ENCODE data around the gene SIRPG.

The SIRPG gene

DNA sequence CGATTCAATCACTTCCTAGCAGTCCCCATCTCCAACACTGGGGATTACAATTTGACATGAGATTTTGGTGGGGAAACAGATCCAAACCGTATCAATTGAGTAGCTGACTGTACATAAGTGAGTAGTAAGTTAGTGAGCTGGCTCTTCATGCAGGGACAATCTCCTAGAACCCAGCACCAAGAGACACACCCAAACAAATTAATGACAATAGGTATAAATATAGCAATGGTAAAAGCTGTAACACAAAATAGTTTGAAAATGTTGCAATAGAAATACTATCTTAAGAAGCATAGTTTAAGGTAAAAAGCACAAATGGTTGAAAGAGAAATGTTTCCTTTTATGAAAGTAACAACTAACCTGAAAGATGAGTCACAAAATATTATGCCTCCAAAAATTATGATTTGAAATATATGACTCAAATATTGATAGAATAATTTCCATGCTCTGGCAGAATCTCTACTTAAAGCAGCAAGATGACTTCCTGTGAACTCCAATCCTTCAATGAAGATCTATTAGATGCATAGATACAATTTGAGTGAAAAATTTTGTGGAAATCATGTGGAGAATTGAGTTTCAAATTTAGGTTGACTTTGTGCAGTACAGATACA, 32.4 kb downstream of the SIRPG start:
- TF ChIP-seq EP300 (IDR thresholded peaks at IDR 0.05; ENCODE audit: borderline replicate concordance) (no peak), TEAD4 (IDR thresholded peaks at IDR 0.05) (no peak), EGR1 (IDR thresholded peaks at IDR 0.05) (no peak), TCF12 (IDR thresholded peaks at IDR 0.05; ENCODE audit: low read depth) (no peak)
- TF ChIP-seq, protein P1, sequence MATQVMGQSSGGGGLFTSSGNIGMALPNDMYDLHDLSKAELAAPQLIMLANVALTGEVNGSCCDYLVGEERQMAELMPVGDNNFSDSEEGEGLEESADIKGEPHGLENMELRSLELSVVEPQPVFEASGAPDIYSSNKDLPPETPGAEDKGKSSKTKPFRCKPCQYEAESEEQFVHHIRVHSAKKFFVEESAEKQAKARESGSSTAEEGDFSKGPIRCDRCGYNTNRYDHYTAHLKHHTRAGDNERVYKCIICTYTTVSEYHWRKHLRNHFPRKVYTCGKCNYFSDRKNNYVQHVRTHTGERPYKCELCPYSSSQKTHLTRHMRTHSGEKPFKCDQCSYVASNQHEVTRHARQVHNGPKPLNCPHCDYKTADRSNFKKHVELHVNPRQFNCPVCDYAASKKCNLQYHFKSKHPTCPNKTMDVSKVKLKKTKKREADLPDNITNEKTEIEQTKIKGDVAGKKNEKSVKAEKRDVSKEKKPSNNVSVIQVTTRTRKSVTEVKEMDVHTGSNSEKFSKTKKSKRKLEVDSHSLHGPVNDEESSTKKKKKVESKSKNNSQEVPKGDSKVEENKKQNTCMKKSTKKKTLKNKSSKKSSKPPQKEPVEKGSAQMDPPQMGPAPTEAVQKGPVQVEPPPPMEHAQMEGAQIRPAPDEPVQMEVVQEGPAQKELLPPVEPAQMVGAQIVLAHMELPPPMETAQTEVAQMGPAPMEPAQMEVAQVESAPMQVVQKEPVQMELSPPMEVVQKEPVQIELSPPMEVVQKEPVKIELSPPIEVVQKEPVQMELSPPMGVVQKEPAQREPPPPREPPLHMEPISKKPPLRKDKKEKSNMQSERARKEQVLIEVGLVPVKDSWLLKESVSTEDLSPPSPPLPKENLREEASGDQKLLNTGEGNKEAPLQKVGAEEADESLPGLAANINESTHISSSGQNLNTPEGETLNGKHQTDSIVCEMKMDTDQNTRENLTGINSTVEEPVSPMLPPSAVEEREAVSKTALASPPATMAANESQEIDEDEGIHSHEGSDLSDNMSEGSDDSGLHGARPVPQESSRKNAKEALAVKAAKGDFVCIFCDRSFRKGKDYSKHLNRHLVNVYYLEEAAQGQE (IDR thresholded peaks at IDR 0.05; ENCODE audit: low read depth), result no peak

DNA sequence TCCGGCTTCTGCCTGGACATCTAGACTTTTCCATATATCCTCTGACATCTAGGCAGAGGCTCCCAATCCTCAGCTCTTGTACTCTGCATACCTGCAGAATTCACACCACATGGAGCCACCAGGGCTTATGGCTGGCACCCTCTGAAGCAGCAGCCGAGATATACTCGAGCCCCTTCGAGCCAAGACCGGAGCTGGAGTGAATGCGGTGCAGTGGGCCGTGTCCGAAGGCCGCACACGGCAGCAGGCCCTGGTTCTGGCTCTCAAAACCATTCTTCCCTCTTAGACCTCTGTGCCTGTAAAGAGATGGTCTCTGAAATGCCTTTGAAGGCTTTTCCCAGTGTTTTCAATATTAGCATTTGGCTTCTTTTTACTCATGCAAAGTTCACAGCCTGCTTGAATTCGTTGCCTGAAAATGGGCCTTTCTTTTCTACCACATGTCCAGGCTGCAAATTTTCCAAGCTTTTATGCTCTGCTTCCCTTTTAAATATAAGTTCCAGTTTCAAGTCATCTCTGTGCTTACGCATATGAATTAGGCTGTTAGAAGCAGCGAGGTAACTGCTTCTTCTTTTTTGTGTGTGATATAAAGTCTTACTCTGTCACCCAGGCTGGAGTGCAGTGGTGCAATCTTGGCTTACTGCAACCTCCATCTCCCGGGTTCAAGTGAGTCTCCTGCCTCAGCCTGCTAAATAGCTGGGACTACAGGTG, 33.9 kb downstream of the SIRPG start:
- TF ChIP-seq, protein P2, sequence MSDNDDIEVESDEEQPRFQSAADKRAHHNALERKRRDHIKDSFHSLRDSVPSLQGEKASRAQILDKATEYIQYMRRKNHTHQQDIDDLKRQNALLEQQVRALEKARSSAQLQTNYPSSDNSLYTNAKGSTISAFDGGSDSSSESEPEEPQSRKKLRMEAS (IDR thresholded peaks at IDR 0.05), result no peak
- no peak for TF ChIP-seq ZBTB7A (IDR thresholded peaks at IDR 0.05; ENCODE audit: low read depth)
- TF ChIP-seq, protein P3, sequence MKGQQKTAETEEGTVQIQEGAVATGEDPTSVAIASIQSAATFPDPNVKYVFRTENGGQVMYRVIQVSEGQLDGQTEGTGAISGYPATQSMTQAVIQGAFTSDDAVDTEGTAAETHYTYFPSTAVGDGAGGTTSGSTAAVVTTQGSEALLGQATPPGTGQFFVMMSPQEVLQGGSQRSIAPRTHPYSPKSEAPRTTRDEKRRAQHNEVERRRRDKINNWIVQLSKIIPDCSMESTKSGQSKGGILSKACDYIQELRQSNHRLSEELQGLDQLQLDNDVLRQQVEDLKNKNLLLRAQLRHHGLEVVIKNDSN (IDR thresholded peaks at IDR 0.05), result no peak
- no peak for TF ChIP-seq EP300 (IDR thresholded peaks at IDR 0.05; ENCODE audit: borderline replicate concordance)
- no peak for TF ChIP-seq CREB1 (IDR thresholded peaks at IDR 0.05; ENCODE audit: low read depth)
- no peak for TF ChIP-seq TAF1 (IDR thresholded peaks at IDR 0.05; ENCODE audit: low read depth)
- no peak for TF ChIP-seq YY1 (IDR thresholded peaks at IDR 0.05; ENCODE audit: low read depth)
- no peak for TF ChIP-seq FOXM1 (IDR thresholded peaks at IDR 0.05; ENCODE audit: borderline replicate concordance, low read depth)
- no peak for TF ChIP-seq RAD21 (IDR thresholded peaks at IDR 0.05; ENCODE audit: low read depth)
- TF ChIP-seq NFIC (IDR thresholded peaks at IDR 0.05), result no peak
- no peak for TF ChIP-seq EGR1 (IDR thresholded peaks at IDR 0.05)
- no peak for TF ChIP-seq TCF12 (IDR thresholded peaks at IDR 0.05; ENCODE audit: low read depth)

DNA sequence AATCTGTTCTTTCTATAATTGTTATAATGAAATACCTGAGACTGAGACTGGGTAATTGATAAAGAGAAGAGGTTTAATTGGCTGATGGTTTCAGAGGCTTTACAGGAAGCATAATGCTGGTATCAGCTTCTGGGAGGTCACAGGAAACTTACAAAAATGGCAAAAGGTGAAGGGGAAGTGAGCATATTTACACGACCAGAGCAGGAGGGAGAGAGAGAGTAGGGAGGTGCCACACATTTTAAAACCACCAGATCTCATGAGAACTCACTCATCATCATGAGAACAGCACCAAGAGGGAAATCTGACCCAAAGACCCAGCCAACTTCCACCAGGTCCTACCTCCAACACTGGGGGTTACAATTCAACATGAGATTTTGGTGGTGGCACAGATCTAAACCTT, 35.1 kb downstream of the SIRPG start:
- no peak for TF ChIP-seq NFIC (IDR thresholded peaks at IDR 0.05)
- TF ChIP-seq, protein P3 (IDR thresholded peaks at IDR 0.05), result no peak
- TF ChIP-seq RAD21 (IDR thresholded peaks at IDR 0.05; ENCODE audit: low read depth), result no peak
- no peak for TF ChIP-seq ZBTB7A (IDR thresholded peaks at IDR 0.05; ENCODE audit: low read depth)
- no peak for TF ChIP-seq FOXM1 (IDR thresholded peaks at IDR 0.05; ENCODE audit: borderline replicate concordance, low read depth)
- TF ChIP-seq CREB1 (IDR thresholded peaks at IDR 0.05; ENCODE audit: low read depth), result no peak
- no peak for TF ChIP-seq EGR1 (IDR thresholded peaks at IDR 0.05)
- TF ChIP-seq EP300 (IDR thresholded peaks at IDR 0.05; ENCODE audit: borderline replicate concordance), result no peak

DNA sequence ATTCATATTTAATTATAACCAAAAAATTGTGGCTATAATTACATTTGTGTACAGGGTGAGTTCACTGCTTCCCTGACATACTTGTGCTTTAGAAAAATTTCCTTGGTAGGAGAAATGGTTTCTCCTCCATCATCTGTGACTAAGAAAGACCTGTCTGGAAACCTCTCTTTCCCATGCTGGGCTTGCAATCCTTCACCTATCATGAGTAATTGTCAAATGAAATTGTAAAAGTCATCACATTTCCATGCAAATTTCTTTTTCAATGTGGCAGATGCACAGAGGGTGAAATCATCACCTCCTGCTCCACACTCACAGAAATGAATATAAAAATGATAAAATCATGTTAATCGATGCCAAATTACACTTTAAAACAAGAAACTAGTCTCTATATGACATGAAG, 36.3 kb downstream of the SIRPG start:
- TF ChIP-seq, protein P2 (IDR thresholded peaks at IDR 0.05), result no peak
- TF ChIP-seq TAF1 (IDR thresholded peaks at IDR 0.05; ENCODE audit: low read depth), result no peak
- no peak for TF ChIP-seq CEBPB (IDR thresholded peaks at IDR 0.05)

DNA sequence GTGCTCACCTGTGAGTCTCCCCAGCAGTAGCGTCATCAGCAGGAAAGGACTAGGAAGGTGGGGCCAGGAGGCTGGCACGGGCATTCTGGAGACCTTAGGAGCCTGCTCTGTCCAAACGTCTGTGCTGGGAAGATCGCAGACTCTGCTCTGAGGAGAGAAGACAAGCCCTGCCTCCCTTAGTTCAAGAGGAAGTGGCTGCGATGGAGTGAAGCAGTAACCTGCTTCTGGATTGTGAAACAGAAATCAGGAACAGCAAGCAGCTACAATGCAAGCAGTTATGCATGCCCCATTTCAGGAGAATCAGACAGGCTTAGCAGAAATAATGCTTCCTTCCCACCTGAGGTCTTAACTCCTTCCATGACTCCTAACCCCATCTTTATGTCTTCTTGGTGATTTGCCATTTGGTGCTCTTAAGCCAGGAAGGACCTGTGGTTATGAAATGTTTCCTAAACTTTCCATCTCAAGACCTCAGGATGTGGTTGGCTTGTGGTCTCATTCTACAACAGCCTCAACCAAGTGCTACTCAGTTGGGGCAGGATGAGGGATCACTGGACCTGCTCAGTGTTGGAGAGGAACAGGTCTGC, 37.6 kb downstream of the SIRPG start, which contains the start of gene SIRPB1:
Gene SIRPB1, minus strand, starts transcription at position 149 of the 584 bp plus-strand sequence. Its CDS starts 65 bp downstream, at position 84.
- no peak for TF ChIP-seq EGR1 (IDR thresholded peaks at IDR 0.05)
- no peak for TF ChIP-seq TCF12 (IDR thresholded peaks at IDR 0.05; ENCODE audit: low read depth)
- TF ChIP-seq, protein P2 (IDR thresholded peaks at IDR 0.05), result no peak
- no peak for TF ChIP-seq RAD21 (IDR thresholded peaks at IDR 0.05; ENCODE audit: low read depth)
- no peak for TF ChIP-seq NFIC (IDR thresholded peaks at IDR 0.05)
- no peak for TF ChIP-seq FOXM1 (IDR thresholded peaks at IDR 0.05; ENCODE audit: borderline replicate concordance, low read depth)
- TF ChIP-seq TEAD4 (IDR thresholded peaks at IDR 0.05), result no peak
- TF ChIP-seq EP300 (IDR thresholded peaks at IDR 0.05; ENCODE audit: borderline replicate concordance), result no peak
- TF ChIP-seq, protein P1 (IDR thresholded peaks at IDR 0.05; ENCODE audit: low read depth), result no peak
- TF ChIP-seq ZBTB7A (IDR thresholded peaks at IDR 0.05; ENCODE audit: low read depth), result no peak
- TF ChIP-seq, protein P3 (IDR thresholded peaks at IDR 0.05), result no peak
- no peak for TF ChIP-seq YY1 (IDR thresholded peaks at IDR 0.05; ENCODE audit: low read depth)
- TF ChIP-seq TAF1 (IDR thresholded peaks at IDR 0.05; ENCODE audit: low read depth), result no peak
- no peak for TF ChIP-seq CEBPB (IDR thresholded peaks at IDR 0.05)
- TF ChIP-seq CREB1 (IDR thresholded peaks at IDR 0.05; ENCODE audit: low read depth), result no peak
